K562 (cell line): Measurements from ENCODE around the gene PNKD. TPM values are rescaled to one million over a fixed set of nuclear protein-coding genes. Genes with fewer than 3 reads are reported as not detected.

Experiments used
- ATAC-seq: fragments of 200-7000 bp; cut with Tn5 transposase; 3 replicates; pipeline ENCODE4 v1.9.1; 2020; ENCODE audit warnings: moderate library complexity
- BruUV-seq: library from RNA; stranded (reverse); fragments of 400-500 nt; replicated peaks from 2 replicates; lab custom pipeline; 2021; lab: Mats Ljungman, UMichigan
- CTCF ChIA-PET: fragments of 300-600 bp; formaldehyde crosslinking; extraction: SDS; loops from one replicate; lab custom pipeline; 2021; ENCODE audit warnings: low intra/inter-chr PET ratio; lab: Yijun Ruan, JAX
- POLR2A ChIA-PET: fragments of 300-600, 350-650 bp; sonication (Branson Sonifier 250); formaldehyde crosslinking; extraction: SDS; loops from one replicate; lab custom pipeline; 2021; ENCODE audit warnings: antibody characterized with exemption, inconsistent platforms; lab: Yijun Ruan, JAX
- DNase-seq, 4 experiments: peaks; one replicate each; pipeline versions ENCODE4 v3.0.0 to v3.0.0-alpha.2; 2011 to 2018; ENCODE audit warnings: low spot score in 3 of 4, mixed read lengths in 3 of 4; ENCODE audit errors: extremely low read depth in 1 of 4
- FAIRE-seq: peaks from 2 replicates; lab custom pipeline; 2011; peaks lifted over from hg19 to GRCh38; lab: Jason Lieb, UNC
- H2AFZ ChIP-seq: 2 replicates; pipeline ENCODE4 v1.6.0; 2011; ENCODE audit warnings: low read depth, low read length, control low read depth, inconsistent platforms
- H3K27ac ChIP-seq: fragments of 200-600 bp; 3 replicates; pipeline ENCODE4 v1.8.0; 2011; ENCODE audit warnings: low read depth, mild to moderate bottlenecking, control low read depth, inconsistent platforms, low read length, moderate library complexity, mixed read lengths; ENCODE audit errors: extremely low read depth
- H3K27me3 ChIP-seq, 2 experiments: fragments of 300-600 bp in 1 of 2; 2 replicates in 1 of 2; 3 replicates in 1 of 2; pipeline versions ENCODE4 v1.6.0 to v1.8.0; 2011; ENCODE audit warnings: inconsistent platforms in 2 of 2, low read length in 2 of 2, mild to moderate bottlenecking in 1 of 2, mixed read lengths in 1 of 2, moderate library complexity in 1 of 2; ENCODE audit not compliant: control insufficient read depth in 2 of 2, insufficient read depth in 2 of 2
- H3K36me3 ChIP-seq: fragments of 300-600 bp; 3 replicates; pipeline ENCODE4 v1.8.0; 2011; ENCODE audit warnings: mild to moderate bottlenecking, low read length, inconsistent platforms; ENCODE audit not compliant: control insufficient read depth, insufficient read depth
- H3K4me1 ChIP-seq, 2 experiments: fragments of 200-600 bp in 1 of 2; replicated peaks in 1 of 2; 2 replicates in 1 of 2; 3 replicates in 1 of 2; pipeline versions ENCODE4 v1.5.1 to v1.8.0; 2011; ENCODE audit warnings: inconsistent platforms in 2 of 2, low read length in 2 of 2, mild to moderate bottlenecking in 1 of 2, mixed read lengths in 1 of 2, moderate library complexity in 1 of 2; ENCODE audit not compliant: control insufficient read depth in 2 of 2, insufficient read depth in 2 of 2
- H3K4me2 ChIP-seq: 2 replicates; pipeline ENCODE4 v1.6.1; 2011; ENCODE audit warnings: low read length, control low read depth, inconsistent platforms, mixed read lengths; ENCODE audit not compliant: insufficient read depth
- H3K4me3 ChIP-seq: fragments of 200-600 bp; sonication (generic), shearing (Covaris generic); 2 replicates; pipeline ENCODE4 v1.5.1; 2016; ENCODE audit warnings: control low read depth, inconsistent platforms
- H3K79me2 ChIP-seq: fragments of 200-600 bp; 3 replicates; pipeline ENCODE4 v1.8.0; 2011; ENCODE audit warnings: low read length, inconsistent platforms; ENCODE audit not compliant: control insufficient read depth, insufficient read depth
- H3K9ac ChIP-seq, 2 experiments: 2 replicates each; pipeline versions ENCODE4 v1.6.0 to v1.6.1; 2011; ENCODE audit warnings: low read depth in 2 of 2, low read length in 2 of 2, control low read depth in 1 of 2, inconsistent platforms in 1 of 2, mild to moderate bottlenecking in 1 of 2, mixed read lengths in 1 of 2; ENCODE audit not compliant: insufficient read depth in 1 of 2
- H3K9me1 ChIP-seq: one replicate; pipeline ENCODE4 v1.6.0; 2011; ENCODE audit warnings: inconsistent platforms, mild to moderate bottlenecking, low read length, moderate library complexity; ENCODE audit not compliant: control insufficient read depth, insufficient read depth
- H3K9me3 ChIP-seq: replicated peaks from 2 replicates; pipeline ENCODE4 v1.5.1; 2011; ENCODE audit warnings: low read depth, low read length, inconsistent platforms; ENCODE audit not compliant: control insufficient read depth, insufficient read depth
- H4K20me1 ChIP-seq: replicated peaks from 2 replicates; pipeline ENCODE4 v1.6.1; 2011; ENCODE audit warnings: low read length, inconsistent platforms, mixed read lengths; ENCODE audit not compliant: control insufficient read depth, insufficient read depth
- POLR2G ChIP-seq: fragments of 200-400 bp; formaldehyde crosslinking; IDR thresholded peaks from 2 replicates; pipeline ENCODE4 v1.6.1; 2017; ENCODE audit warnings: low read depth, mild to moderate bottlenecking, antibody characterized with exemption, low read length, moderate library complexity
- RBBP5 ChIP-seq: fragments of 200-600 bp; sonication (generic); IDR thresholded peaks from 2 replicates; pipeline ENCODE4 v1.6.1; 2012; ENCODE audit warnings: borderline replicate concordance, mild to moderate bottlenecking, low read length, control low read depth, inconsistent platforms; ENCODE audit not compliant: insufficient read depth, poor library complexity, severe bottlenecking
- RBFOX2 ChIP-seq: fragments of 200-400 bp; formaldehyde crosslinking; IDR thresholded peaks from 2 replicates; pipeline ENCODE4 v1.6.1; 2017; ENCODE audit warnings: low read depth, mild to moderate bottlenecking, low read length, moderate library complexity
- THAP7 ChIP-seq: fragments of 250-450 bp; sonication (Bioruptor Pico); IDR thresholded peaks from 2 replicates; pipeline ENCODE4 v1.5.0; 2021
- ZFP91 ChIP-seq: sonication (generic); formaldehyde crosslinking; IDR thresholded peaks from 2 replicates; pipeline ENCODE4 v1.8.0; 2022; ENCODE audit warnings: mild to moderate bottlenecking, missing genetic modification reagents
- ZFPM2 ChIP-seq: fragments of 250-450 bp; sonication (Bioruptor Pico); IDR thresholded peaks from 2 replicates; pipeline ENCODE4 v1.5.1; 2022; ENCODE audit warnings: mild to moderate bottlenecking
- ZNF274 ChIP-seq: IDR thresholded peaks from 2 replicates; pipeline ENCODE4 v1.6.1; 2011; ENCODE audit warnings: low read depth, mild to moderate bottlenecking, low read length, moderate library complexity, borderline replicate concordance
- WGBS: fragments of 100-300 bp; shearing (Covaris generic); methylation state at CpG from one replicate; pipeline ENCODE4 v1.1.6; 2016; ENCODE audit warnings: low coverage, mixed read lengths; ENCODE audit not compliant: insufficient coverage; ENCODE audit errors: missing lambda C conversion rate; 5-methylcytosine and 5-hydroxymethylcytosine counted together
- in situ Hi-C: fragments of 300-500 bp; cut with MboI; formaldehyde crosslinking; loops from 4 replicates; pipeline ENCODE4 v1.15.0; 2018; ENCODE audit warnings: inconsistent platforms, mixed read lengths
- intact Hi-C: fragments of 100-400 bp; cut with micrococcal nuclease; formaldehyde crosslinking; loops from 2 replicates; pipeline ENCODE4 v1.14.2; 2022
- polyA plus RNA-seq, 8 experiments: library from polyadenylated mRNA; depleted of rRNA in 4 of 8; stranded (reverse) in 5 of 8; unstranded in 3 of 8; fragments of >200 nt; fragmentation: Nextera tagmentation in 2 of 8; fragmentation: Illumina TruSeq in 1 of 8; extraction: Ambion mirVana in 2 of 8; extraction: Trizol in 1 of 8; gene quantifications; 2 replicates each; pipeline versions ENCODE4 v1.2.1 to v1.2.3, GENCODE V29; 2011 to 2014; ENCODE audit warnings: inconsistent platforms in 1 of 8, missing spikeins in 1 of 8
- total RNA-seq, 7 experiments: library from RNA; depleted of rRNA in 6 of 7; stranded (reverse); fragments of >200 nt in 6 of 7; fragmentation: Illumina TruSeq in 2 of 7; extraction: Trizol in 2 of 7; gene quantifications; 2 replicates each; pipeline versions ENCODE4 v1.2.1 to v1.2.3, GENCODE V29; 2011 to 2021; ENCODE audit warnings: low replicate concordance in 1 of 7

PNKD gene
- total and polyA plus RNA-seq, 9 of the 15 experiments (the other 6 are each of a cell fraction or from before 2014, with no cell fraction given) = 26.0 to 105 (median 60.1) TPM

- Histone ChIP-seq H3K79me2 (peaks cover 40% of the 10 kb centered on the region), H3K4me1 (peaks cover 11 to 22% of the 10 kb centered on the region in 2 experiments), H3K27ac (no peak overlapping the region), H3K27me3 (no peaks in the 10 kb centered on the region), H4K20me1 (peaks cover 11% of the 10 kb centered on the region; the same call in 1 of the 2 replicates), H3K36me3 (peaks cover 93% of the 10 kb centered on the region), H3K4me2 (no peak overlapping the region), H3K9me1 (no peaks in the 10 kb centered on the region), H3K9ac (no peak overlapping the region), H3K4me3 (no peak overlapping the region), H2AFZ (no peak overlapping the region), H3K9me3 (no peaks in the 10 kb centered on the region)
- intact Hi-C loops (no loop called here), in situ Hi-C loops (no loop called here)
- ATAC-seq (no peak), DNase-seq (no peak), FAIRE-seq (no peak)
- ChIA-PET CTCF (no interaction called here), POLR2A (interaction anchor here (0.6 to 1.6 kb wide), 4 partner anchors 10 to 581 kb away, joined by 3 to 6 read pairs (median 3); partner anchors contain the start of genes AAMP and PNKD)
- BruUV-seq = no TSS peak
- WGBS = 98% methylated on average over 6 of the region's 14 CpGs
- TF ChIP-seq ZFP91 (CRISPR knock-in tag) (no peak), RBBP5 (no peak), RBFOX2 (peak; percentile 42; the same call in 1 of the 2 replicates), THAP7 (CRISPR knock-in tag) (no peak), POLR2G (peak; percentile 37; the same call in 1 of the 2 replicates), ZNF274 (no peak), ZFPM2 (CRISPR knock-in tag) (no peak)
These were observed 10.0 kb downstream of the PNKD start for GRCh38 chr2:218280260-218280870.
